A549 treated with DMSO at 1 μM for 4 hours (cell line): ENCODE data around the gene MDFI. TPM values are rescaled to one million over a fixed set of nuclear protein-coding genes. Genes with fewer than 3 reads are reported as not detected.

Experiments used
- total RNA-seq: library from RNA; stranded (reverse); fragments of 200-300 nt; extraction: Qiagen RNA extraction; gene quantifications from 5 replicates; pipeline ENCODE4 v1.2.3, GENCODE V29; 2022; ENCODE audit warnings: low read depth

The MDFI gene
- total RNA-seq: 0.61 to 1.0 TPM (median 0.82 TPM) in 5 replicates

GRCh38 chr6:41638002-41638934 lies at the start of gene MDFI:
MDFI (plus strand) TSS chr6:41638468; CDS start chr6:41638750, 282 bp downstream.

Other genes with a start within 250 kb of the MDFI start
- 16.1 to 27.0 TPM (median 21.8 TPM) in 5 replicates for gene FOXP4, start 92.1 kb upstream of the MDFI start, total RNA-seq
- gene TFEB, start 97.1 kb downstream of the MDFI start, total RNA-seq: 4.3 to 6.1 TPM (median 5.5 TPM) in 5 replicates
- not detected in 5 replicates for gene PGC, start 108.9 kb downstream of the MDFI start, total RNA-seq
- 1.9 to 2.7 TPM (median 2.5 TPM) in 5 replicates for gene FRS3, start 141.4 kb downstream of the MDFI start, total RNA-seq
- 0.23 to 0.85 TPM (median 0.60 TPM) in 4 of 5 replicates, not detected in the other for gene PRICKLE4, start 142.3 kb downstream of the MDFI start, total RNA-seq
- gene TOMM6, start 149.2 kb downstream of the MDFI start, total RNA-seq: 274 to 318 TPM (median 309 TPM) in 5 replicates